ENCODE measurements around the gene RUNX3.
A peak's percentile ranks its signal among the peaks of the same experiment; 100 is the strongest.

The RUNX3 gene

DNA sequence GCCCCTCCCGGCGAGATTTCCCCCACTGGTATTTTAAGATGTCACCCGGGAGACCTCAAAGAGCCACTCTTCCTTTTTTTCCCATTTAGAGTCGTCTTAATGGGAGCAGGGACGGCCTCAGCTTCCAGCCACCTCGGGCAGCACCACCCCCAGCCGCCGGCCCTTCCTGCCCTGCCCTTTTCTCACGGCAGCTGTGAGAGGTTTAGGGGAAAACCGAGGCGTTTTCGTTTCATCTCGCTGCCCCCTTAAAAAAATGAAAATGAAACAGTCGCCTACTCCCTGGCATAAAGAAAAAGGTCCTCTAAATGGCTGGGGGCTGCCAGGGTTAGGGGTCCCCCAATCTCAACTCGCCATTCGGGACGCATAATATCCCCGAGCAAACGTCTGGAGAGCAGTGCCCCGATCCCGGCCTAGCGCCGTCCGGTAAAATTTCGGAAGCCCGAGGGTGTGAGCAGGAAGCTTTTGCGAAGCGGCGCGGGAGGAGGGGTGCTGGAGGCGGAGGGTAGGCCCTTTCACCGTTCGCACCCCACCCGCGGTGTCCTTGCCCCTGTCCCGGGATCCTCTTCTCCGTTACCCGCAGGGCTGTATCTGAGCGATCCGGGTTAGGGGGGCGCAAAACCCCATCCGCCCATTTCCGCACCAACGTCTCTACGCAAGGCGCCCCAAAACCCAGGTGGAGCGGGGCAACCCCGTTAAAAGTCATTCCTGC, 1.2 kb downstream of the RUNX3 start:
- Histone ChIP-seq H3K4me3 (ENCODE audit: low read depth in 1 of 2, low read length in 1 of 2) (peak overlapping the region; percentile 74 to 78), H3K27me3 (peaks cover 14% of the 10 kb centered on the region), H3K36me3 (peaks cover 2% of the 10 kb centered on the region), H3K4me1 (ENCODE audit: control insufficient read depth in 1 of 2, insufficient read depth in 1 of 2, low read depth in 1 of 2, low read length in 1 of 2) (peaks cover 35 to 37% of the 10 kb centered on the region in 2 experiments), H3K9me3 (no peaks in the 10 kb centered on the region), H3K27ac (peak overlapping the region; percentile 81)
- TF ChIP-seq, protein P1, sequence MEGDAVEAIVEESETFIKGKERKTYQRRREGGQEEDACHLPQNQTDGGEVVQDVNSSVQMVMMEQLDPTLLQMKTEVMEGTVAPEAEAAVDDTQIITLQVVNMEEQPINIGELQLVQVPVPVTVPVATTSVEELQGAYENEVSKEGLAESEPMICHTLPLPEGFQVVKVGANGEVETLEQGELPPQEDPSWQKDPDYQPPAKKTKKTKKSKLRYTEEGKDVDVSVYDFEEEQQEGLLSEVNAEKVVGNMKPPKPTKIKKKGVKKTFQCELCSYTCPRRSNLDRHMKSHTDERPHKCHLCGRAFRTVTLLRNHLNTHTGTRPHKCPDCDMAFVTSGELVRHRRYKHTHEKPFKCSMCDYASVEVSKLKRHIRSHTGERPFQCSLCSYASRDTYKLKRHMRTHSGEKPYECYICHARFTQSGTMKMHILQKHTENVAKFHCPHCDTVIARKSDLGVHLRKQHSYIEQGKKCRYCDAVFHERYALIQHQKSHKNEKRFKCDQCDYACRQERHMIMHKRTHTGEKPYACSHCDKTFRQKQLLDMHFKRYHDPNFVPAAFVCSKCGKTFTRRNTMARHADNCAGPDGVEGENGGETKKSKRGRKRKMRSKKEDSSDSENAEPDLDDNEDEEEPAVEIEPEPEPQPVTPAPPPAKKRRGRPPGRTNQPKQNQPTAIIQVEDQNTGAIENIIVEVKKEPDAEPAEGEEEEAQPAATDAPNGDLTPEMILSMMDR (IDR thresholded peaks at IDR 0.05): no peak

DNA sequence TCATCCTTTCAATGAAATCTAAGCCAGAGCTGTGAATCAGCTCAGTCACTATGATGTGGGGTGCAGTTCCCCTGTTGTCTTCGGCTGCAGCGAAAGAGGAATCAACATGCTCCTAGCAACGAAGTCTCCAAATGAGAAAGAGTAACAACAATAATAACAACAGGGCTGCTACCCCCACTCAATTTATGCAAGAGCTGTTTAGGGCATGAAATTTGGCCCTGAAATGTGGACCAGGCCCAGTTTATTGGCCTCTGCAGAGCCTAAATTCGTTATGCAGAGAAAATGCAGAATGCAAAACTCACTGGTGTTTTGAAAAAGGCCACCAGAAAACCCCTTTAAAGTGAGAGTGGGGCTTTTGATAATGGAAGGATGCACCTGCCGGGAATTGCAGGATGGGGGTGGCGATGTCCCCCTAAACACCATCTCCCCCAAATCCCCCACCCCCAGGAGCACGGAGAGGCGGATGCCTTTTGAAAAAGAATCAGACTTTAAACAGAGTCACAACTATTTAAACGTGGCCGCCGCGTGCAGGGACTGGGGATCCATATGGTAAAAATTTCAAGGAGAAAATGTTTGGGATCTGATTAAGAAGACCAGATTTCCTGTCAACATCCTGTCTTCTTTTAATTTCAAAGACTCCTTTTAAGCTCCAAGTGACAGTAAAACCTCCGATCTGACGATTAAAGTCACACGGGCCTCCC, 1.9 kb downstream of the RUNX3 start:
- Histone ChIP-seq H3K9me3 (no peaks in the 10 kb centered on the region), H3K4me3 (ENCODE audit: low read depth in 1 of 2, low read length in 1 of 2) (peak overlapping the region; percentile 74 to 78), H3K27me3 (peaks cover 10% of the 10 kb centered on the region), H3K4me1 (ENCODE audit: control insufficient read depth in 1 of 2, insufficient read depth in 1 of 2, low read depth in 1 of 2, low read length in 1 of 2) (peaks cover 35 to 37% of the 10 kb centered on the region in 2 experiments), H3K36me3 (peaks cover 9% of the 10 kb centered on the region), H3K27ac (peak overlapping the region; percentile 81)
- TF ChIP-seq, protein P1 (IDR thresholded peaks at IDR 0.05): no peak

DNA sequence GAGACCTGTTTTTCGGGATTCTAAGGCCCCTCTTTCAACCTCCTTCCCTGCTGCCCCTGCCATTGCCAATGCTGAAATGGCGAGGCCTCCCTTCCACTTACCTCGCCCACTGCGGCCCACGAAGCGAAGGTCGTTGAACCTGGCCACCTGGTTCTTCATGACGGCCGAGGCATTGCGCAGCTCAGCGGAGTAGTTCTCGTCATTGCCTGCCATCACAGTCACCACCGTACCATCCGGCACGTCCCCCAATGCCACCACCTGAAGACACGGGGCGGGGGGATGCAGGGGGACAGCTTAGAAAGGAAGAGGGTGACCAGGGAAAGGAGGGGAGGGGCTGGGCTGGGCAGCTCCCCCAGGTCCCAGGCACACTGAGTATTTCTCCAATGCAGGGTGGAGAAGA, 2.6 kb downstream of the RUNX3 start:
- H3K27ac ChIP-seq: no peak overlapping the region
- H3K4me1 ChIP-seq (ENCODE audit: control insufficient read depth in 1 of 2, insufficient read depth in 1 of 2, low read depth in 1 of 2, low read length in 1 of 2): peaks cover 33 to 36% of the 10 kb centered on the region in 2 experiments
- peaks cover 3% of the 10 kb centered on the region for H3K27me3 ChIP-seq
- H3K9me3 ChIP-seq: no peaks in the 10 kb centered on the region
- TF ChIP-seq, protein P1 (IDR thresholded peaks at IDR 0.05): no peak
- peaks cover 10% of the 10 kb centered on the region for H3K36me3 ChIP-seq
- H3K4me3 ChIP-seq (ENCODE audit: low read depth in 1 of 2, low read length in 1 of 2): peak overlapping the region in 1 of 2 experiments; percentile 74

DNA sequence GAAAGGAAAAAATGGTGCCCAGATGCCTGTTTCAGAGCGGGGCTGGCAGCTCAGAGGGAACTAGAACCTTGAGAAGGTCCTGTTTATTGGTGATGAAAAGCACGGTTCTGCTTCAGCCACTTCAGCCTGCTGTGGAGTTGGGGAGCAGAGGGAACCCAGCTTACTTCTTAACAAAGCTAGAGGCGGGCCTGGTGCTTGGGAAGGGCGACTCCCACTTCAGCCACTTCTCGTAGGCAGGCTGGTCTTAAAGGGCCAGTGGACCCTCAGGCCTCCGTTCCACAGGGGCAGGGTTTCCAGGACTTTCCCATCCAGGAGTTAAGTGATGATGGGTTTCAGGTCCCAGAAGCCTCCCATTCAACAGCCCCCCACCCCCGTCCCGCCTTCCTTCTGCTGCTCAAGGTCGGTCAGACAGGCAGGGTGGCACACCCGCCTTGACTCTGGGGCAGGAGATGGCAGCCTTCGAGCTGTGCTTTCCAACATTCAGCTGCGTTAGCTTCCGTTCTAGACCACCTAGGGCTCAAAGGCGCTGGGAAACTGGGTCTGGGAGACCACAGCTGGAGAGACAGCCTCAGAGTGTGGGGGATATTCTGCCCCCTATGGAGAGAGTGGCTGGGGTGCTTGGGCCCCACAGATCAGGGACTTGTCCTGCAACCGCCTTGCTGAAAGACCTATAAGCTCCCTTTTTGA, 3.4 kb downstream of the RUNX3 start:
- Histone ChIP-seq H3K36me3 (peaks cover 10% of the 10 kb centered on the region), H3K27ac (no peak overlapping the region), H3K4me1 (ENCODE audit: control insufficient read depth in 1 of 2, insufficient read depth in 1 of 2, low read depth in 1 of 2, low read length in 1 of 2) (peaks cover 27 to 28% of the 10 kb centered on the region in 2 experiments), H3K9me3 (no peaks in the 10 kb centered on the region), H3K4me3 (ENCODE audit: low read depth in 1 of 2, low read length in 1 of 2) (no peak overlapping the region), H3K27me3 (no peaks in the 10 kb centered on the region)
- TF ChIP-seq, protein P1 (IDR thresholded peaks at IDR 0.05): no peak

DNA sequence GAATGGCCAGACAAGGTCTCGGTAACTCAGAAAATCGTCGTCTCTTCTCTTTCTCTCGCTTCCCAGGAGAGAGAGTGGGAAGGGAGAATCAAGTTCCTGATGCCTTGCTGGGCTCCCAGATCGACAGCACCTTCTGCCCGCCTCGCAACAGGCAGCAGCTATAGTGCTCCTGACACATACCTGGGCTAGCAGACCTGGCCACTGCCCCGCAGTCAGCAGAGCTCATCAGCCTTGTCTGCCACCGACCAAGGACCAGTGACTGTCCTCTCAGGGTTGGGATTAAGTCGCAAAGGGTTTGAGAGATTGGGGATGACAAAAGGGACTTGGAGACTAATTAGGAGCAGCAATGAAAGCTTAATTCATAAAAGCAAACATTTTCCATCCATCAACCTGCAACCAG, 4.1 kb downstream of the RUNX3 start:
- H3K4me1 ChIP-seq (ENCODE audit: control insufficient read depth in 1 of 2, insufficient read depth in 1 of 2, low read depth in 1 of 2, low read length in 1 of 2): peaks cover 23 to 25% of the 10 kb centered on the region in 2 experiments
- H3K9me3 ChIP-seq: no peaks in the 10 kb centered on the region
- peaks cover 12% of the 10 kb centered on the region for H3K36me3 ChIP-seq
- no peaks in the 10 kb centered on the region for H3K27me3 ChIP-seq
- no peak overlapping the region for H3K4me3 ChIP-seq (ENCODE audit: low read depth in 1 of 2, low read length in 1 of 2)
- H3K27ac ChIP-seq: no peak overlapping the region
- TF ChIP-seq, protein P1 (IDR thresholded peaks at IDR 0.05): no peak
